Sigmoid colon (tissue), 4 donors: ENCODE results near the gene SLC37A3.

Experiments used
- EP300 ChIP-seq, 4 donors: sonication (generic); formaldehyde crosslinking; IDR thresholded peaks; one replicate each; pipeline ENCODE4 v1.6.1; 2017; ENCODE audit warnings: antibody characterized with exemption in 4 of 4
- POLR2A ChIP-seq, 2 donors: fragments of 450-650 bp; IDR thresholded peaks; one replicate each; pipeline ENCODE4 v1.6.1; 2016; ENCODE audit warnings: antibody characterized with exemption in 2 of 2, mild to moderate bottlenecking in 2 of 2, moderate library complexity in 2 of 2
- POLR2AphosphoS5 ChIP-seq, 4 donors: sonication (generic); formaldehyde crosslinking; IDR thresholded peaks; one replicate each; pipeline ENCODE4 v1.6.1; 2017; ENCODE audit warnings: antibody characterized with exemption in 4 of 4
- TF ChIP-seq, protein P1 (sequence below), 4 experiments: fragments of 450-650 bp in 3 of 4; fragments of 200-600 bp in 1 of 4; IDR thresholded peaks; one replicate each; pipeline ENCODE4 v1.5.1; 2016 to 2019; ENCODE audit warnings: antibody characterized with exemption in 4 of 4, mild to moderate bottlenecking in 3 of 4, moderate library complexity in 2 of 4

DNA sequence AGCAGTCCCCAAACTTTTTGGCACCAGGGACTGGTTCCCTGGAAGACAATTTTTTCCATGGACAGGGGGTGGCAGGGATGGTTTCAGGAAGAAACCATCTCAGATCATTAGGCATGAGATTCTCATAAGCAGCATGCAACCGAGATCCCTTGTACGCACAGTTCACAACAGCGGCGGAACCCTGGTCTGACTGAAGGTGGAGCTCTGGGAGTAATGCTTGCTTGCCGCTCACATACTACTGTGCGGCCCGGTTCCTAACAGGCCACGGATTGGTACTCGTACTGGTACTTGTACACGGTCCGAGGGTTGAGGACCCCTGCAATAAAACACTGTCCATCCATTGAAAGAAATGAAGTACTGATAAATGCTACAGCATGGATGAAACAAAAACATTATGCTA, 48.1 kb upstream of the SLC37A3 start:
- TF ChIP-seq, protein P1, sequence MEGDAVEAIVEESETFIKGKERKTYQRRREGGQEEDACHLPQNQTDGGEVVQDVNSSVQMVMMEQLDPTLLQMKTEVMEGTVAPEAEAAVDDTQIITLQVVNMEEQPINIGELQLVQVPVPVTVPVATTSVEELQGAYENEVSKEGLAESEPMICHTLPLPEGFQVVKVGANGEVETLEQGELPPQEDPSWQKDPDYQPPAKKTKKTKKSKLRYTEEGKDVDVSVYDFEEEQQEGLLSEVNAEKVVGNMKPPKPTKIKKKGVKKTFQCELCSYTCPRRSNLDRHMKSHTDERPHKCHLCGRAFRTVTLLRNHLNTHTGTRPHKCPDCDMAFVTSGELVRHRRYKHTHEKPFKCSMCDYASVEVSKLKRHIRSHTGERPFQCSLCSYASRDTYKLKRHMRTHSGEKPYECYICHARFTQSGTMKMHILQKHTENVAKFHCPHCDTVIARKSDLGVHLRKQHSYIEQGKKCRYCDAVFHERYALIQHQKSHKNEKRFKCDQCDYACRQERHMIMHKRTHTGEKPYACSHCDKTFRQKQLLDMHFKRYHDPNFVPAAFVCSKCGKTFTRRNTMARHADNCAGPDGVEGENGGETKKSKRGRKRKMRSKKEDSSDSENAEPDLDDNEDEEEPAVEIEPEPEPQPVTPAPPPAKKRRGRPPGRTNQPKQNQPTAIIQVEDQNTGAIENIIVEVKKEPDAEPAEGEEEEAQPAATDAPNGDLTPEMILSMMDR (IDR thresholded peaks at IDR 0.05), result no peak
- TF ChIP-seq POLR2AphosphoS5 (IDR thresholded peaks at IDR 0.05), result no peak
- TF ChIP-seq EP300 (IDR thresholded peaks at IDR 0.05), result no peak
- no peak for TF ChIP-seq POLR2A (IDR thresholded peaks at IDR 0.05)
